ENCODE results near the gene PCSK6.

GRCh38 chr15:101510212-101511197 lies 21.0 kb upstream of the PCSK6 start:
- TF ChIP-seq POLR2A (IDR thresholded peaks at IDR 0.05; ENCODE audit: low read length) (no peak), GATA1 (IDR thresholded peaks at IDR 0.05; ENCODE audit: low read depth, low read length) (no peak)

Measured in erythroblast (primary cell).